Caco-2 (cell line): ENCODE data around the gene GRIA1. TPM values are rescaled to one million over a fixed set of nuclear protein-coding genes. Genes with fewer than 3 reads are reported as not detected.

ENCODE experiments used
- BruUV-seq: library from RNA; stranded (reverse); fragments of 400-500 nt; replicated peaks from 2 replicates; lab custom pipeline; 2021; lab: Mats Ljungman, UMichigan
- CTCF ChIA-PET: fragments of 300-600 bp; sonication (Branson Sonifier 250); formaldehyde crosslinking; loops from one replicate; lab custom pipeline; 2022; ENCODE audit warnings: antibody characterized with exemption; lab: Charles Lee
- POLR2A ChIA-PET: fragments of 300-600 bp; sonication (Branson Sonifier 250); formaldehyde crosslinking; loops from one replicate; lab custom pipeline; 2022; ENCODE audit warnings: antibody characterized with exemption; lab: Charles Lee
- DNase-seq, 2 experiments: peaks; one replicate each; pipeline versions ENCODE4 v3.0.0 to v3.0.0-alpha.2; 2020 to 2022
- H3K27me3 ChIP-seq: replicated peaks from 2 replicates; pipeline ENCODE4 v1.6.0; 2011; ENCODE audit warnings: low read length; ENCODE audit not compliant: control insufficient read depth, insufficient read depth
- H3K36me3 ChIP-seq: 2 replicates; pipeline ENCODE4 v1.5.1; 2011; ENCODE audit warnings: low read length; ENCODE audit not compliant: control insufficient read depth, insufficient read depth
- H3K4me1 ChIP-seq: fragments of 250-450 bp; sonication (Bioruptor Pico); 2 replicates; pipeline ENCODE4 v1.5.1; 2020; ENCODE audit warnings: mild to moderate bottlenecking
- H3K4me3 ChIP-seq: 2 replicates; pipeline ENCODE4 v1.5.1; 2011; ENCODE audit warnings: low read depth, mild to moderate bottlenecking, control low read depth, low read length
- H3K9me3 ChIP-seq: fragments of 250-450 bp; sonication (Bioruptor Pico); 2 replicates; pipeline ENCODE4 v1.5.1; 2020; ENCODE audit warnings: mild to moderate bottlenecking, moderate library complexity
- H3K27ac Mint-ChIP-seq: one replicate; pipeline ENCODE4 v1.8.0; 2022; ENCODE audit warnings: mixed read lengths; ENCODE audit not compliant: unreplicated experiment
- H3K27me3 Mint-ChIP-seq: one replicate; pipeline ENCODE4 v1.8.0; 2022; ENCODE audit warnings: mixed read lengths; ENCODE audit not compliant: insufficient read depth, unreplicated experiment
- H3K36me3 Mint-ChIP-seq: one replicate; pipeline ENCODE4 v1.8.0; 2022; ENCODE audit warnings: mild to moderate bottlenecking, mixed read lengths; ENCODE audit not compliant: insufficient read depth, unreplicated experiment
- H3K4me1 Mint-ChIP-seq: one replicate; pipeline ENCODE4 v1.8.0; 2022; ENCODE audit warnings: low read depth, mixed read lengths; ENCODE audit not compliant: unreplicated experiment
- H3K4me3 Mint-ChIP-seq: one replicate; pipeline ENCODE4 v1.8.0; 2022; ENCODE audit warnings: mild to moderate bottlenecking, moderate library complexity, mixed read lengths; ENCODE audit not compliant: unreplicated experiment
- H3K9me3 Mint-ChIP-seq: one replicate; pipeline ENCODE4 v1.8.0; 2022; ENCODE audit warnings: mixed read lengths; ENCODE audit not compliant: unreplicated experiment
- CTCF ChIP-seq, 2 experiments: fragments of 200-600 bp in 1 of 2; IDR thresholded peaks; 1 replicate in 1 of 2; 2 replicates in 1 of 2; pipeline versions ENCODE4 v1.5.1 to v1.8.0; 2011 to 2022; ENCODE audit warnings: antibody characterized with exemption in 1 of 2, control low read depth in 1 of 2, inconsistent platforms in 1 of 2, low read depth in 1 of 2, low read length in 1 of 2, mild to moderate bottlenecking in 1 of 2, moderate library complexity in 1 of 2; ENCODE audit not compliant: insufficient read depth in 1 of 2, severe bottlenecking in 1 of 2, unreplicated experiment in 1 of 2
- intact Hi-C: fragments of 100-400 bp; cut with micrococcal nuclease; formaldehyde crosslinking; loops from one replicate; pipeline ENCODE4 v1.10.0; 2022; ENCODE audit not compliant: unreplicated experiment
- total RNA-seq: library from RNA; stranded (reverse); gene quantifications from 2 replicates; pipeline ENCODE4 v1.2.3, GENCODE V29; 2022

Gene GRIA1
- total RNA-seq, 1 experiment from 2014 or later, result not detected

DNA sequence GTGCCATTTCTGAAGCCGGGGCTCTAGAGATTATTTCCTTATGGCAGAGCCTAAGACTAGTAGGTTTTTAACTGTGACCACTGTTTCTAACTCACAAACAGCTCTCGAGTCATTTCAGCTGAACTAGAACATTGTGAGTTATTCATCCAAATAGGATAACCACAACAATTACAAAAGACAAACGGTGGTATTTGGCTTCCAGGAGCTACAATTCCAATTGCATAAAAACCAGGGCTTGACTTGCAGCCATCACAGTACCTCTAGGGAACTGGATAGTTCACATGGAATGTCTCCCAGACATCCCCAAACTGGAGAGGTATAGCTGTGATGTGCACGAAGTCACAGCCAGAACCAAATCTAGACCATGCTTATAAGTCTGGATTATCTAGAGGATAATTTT, 323.4 kb downstream of the GRIA1 start:
- H3K4me1 ChIP-seq, result no peaks in the 10 kb centered on the region
- DNase-seq, result no peak
- peaks cover 18% of the 10 kb centered on the region for H3K27me3 Mint-ChIP-seq
- intact Hi-C loops, result no loop called here
- no TSS peak for BruUV-seq
- TF ChIP-seq CTCF (IDR thresholded peaks at IDR 0.05; ENCODE audit: insufficient read depth in 1 of 2, low read depth in 1 of 2, low read length in 1 of 2, severe bottlenecking in 1 of 2, unreplicated experiment in 1 of 2), result no peak
- H3K4me3 ChIP-seq, result no peak overlapping the region
- H3K27ac Mint-ChIP-seq, result no peak overlapping the region
- H3K36me3 Mint-ChIP-seq, result no peaks in the 10 kb centered on the region
- H3K9me3 Mint-ChIP-seq, result no peaks in the 10 kb centered on the region
- CTCF ChIA-PET, result no interaction called here
- H3K9me3 ChIP-seq, result no peaks in the 10 kb centered on the region
- H3K4me1 Mint-ChIP-seq, result no peaks in the 10 kb centered on the region
- no peaks in the 10 kb centered on the region for H3K36me3 ChIP-seq
- no peaks in the 10 kb centered on the region for H3K27me3 ChIP-seq
- H3K4me3 Mint-ChIP-seq, result no peak overlapping the region
- POLR2A ChIA-PET, result interaction anchor here (0.6 kb wide), 1 partner anchor 664 kb away, joined by 3 read pairs; the partner anchor contains the start of gene HAND1

- Mint-ChIP-seq H3K27ac (no peak overlapping the region), H3K4me1 (no peaks in the 10 kb centered on the region), H3K27me3 (peaks cover 17% of the 10 kb centered on the region), H3K9me3 (no peaks in the 10 kb centered on the region), H3K36me3 (no peaks in the 10 kb centered on the region), H3K4me3 (no peak overlapping the region)
- intact Hi-C loops, result no loop called here
- H3K27me3 ChIP-seq, result no peaks in the 10 kb centered on the region
- TF ChIP-seq CTCF (IDR thresholded peaks at IDR 0.05; ENCODE audit: insufficient read depth in 1 of 2, low read depth in 1 of 2, low read length in 1 of 2, severe bottlenecking in 1 of 2, unreplicated experiment in 1 of 2), result no peak
- H3K4me1 ChIP-seq, result no peaks in the 10 kb centered on the region
- no TSS peak for BruUV-seq
- ChIA-PET CTCF (no interaction called here), POLR2A (no interaction called here)
- no peak overlapping the region for H3K4me3 ChIP-seq
- H3K9me3 ChIP-seq, result no peaks in the 10 kb centered on the region
- no peaks in the 10 kb centered on the region for H3K36me3 ChIP-seq
- DNase-seq, result no peak
Observed at GRCh38 chr5:153816870-153817269, 326.4 kb downstream of the GRIA1 start.

- Mint-ChIP-seq H3K27ac (no peak overlapping the region), H3K9me3 (no peaks in the 10 kb centered on the region), H3K4me1 (no peaks in the 10 kb centered on the region), H3K36me3 (no peaks in the 10 kb centered on the region), H3K4me3 (no peak overlapping the region), H3K27me3 (peaks cover 13% of the 10 kb centered on the region)
- DNase-seq, result no peak
- no peaks in the 10 kb centered on the region for H3K9me3 ChIP-seq
- intact Hi-C loops, result no loop called here
- H3K36me3 ChIP-seq, result no peaks in the 10 kb centered on the region
- no peaks in the 10 kb centered on the region for H3K27me3 ChIP-seq
- CTCF ChIA-PET, result no interaction called here
- H3K4me3 ChIP-seq, result no peak overlapping the region
- no TSS peak for BruUV-seq
- POLR2A ChIA-PET, result no interaction called here
- no peaks in the 10 kb centered on the region for H3K4me1 ChIP-seq
- TF ChIP-seq CTCF (IDR thresholded peaks at IDR 0.05; ENCODE audit: insufficient read depth in 1 of 2, low read depth in 1 of 2, low read length in 1 of 2, severe bottlenecking in 1 of 2, unreplicated experiment in 1 of 2), result no peak
Observed at GRCh38 chr5:153818626-153819025, 328.2 kb downstream of the GRIA1 start.
